HepG2 (cell line): ENCODE measurements around the gene LCE1C. TPM values are rescaled to one million over a fixed set of nuclear protein-coding genes. Genes with fewer than 3 reads are reported as not detected.

ENCODE experiments used
- ATAC-seq: fragments of 200-7000 bp; cut with Tn5 transposase; 3 replicates; pipeline ENCODE4 v1.9.1; 2020; ENCODE audit warnings: mild to moderate bottlenecking, moderate library complexity
- BruUV-seq: library from RNA; stranded (reverse); fragments of 400-500 nt; replicated peaks from 2 replicates; lab custom pipeline; 2021; lab: Mats Ljungman, UMichigan
- CTCF ChIA-PET: fragments of 300-600 bp; formaldehyde crosslinking; extraction: SDS; loops from one replicate; lab custom pipeline; 2021; ENCODE audit warnings: low total read pairs, inconsistent platforms, low intra/inter-chr PET ratio; lab: Yijun Ruan, JAX
- POLR2A ChIA-PET: fragments of 350-600 bp; sonication (Branson Sonifier 250); formaldehyde crosslinking; loops from one replicate; lab custom pipeline; 2020; ENCODE audit warnings: antibody characterized with exemption, inconsistent platforms; lab: Yijun Ruan, JAX
- DNase-seq: peaks from one replicate; pipeline ENCODE4 v3.0.0-alpha.2; 2015; ENCODE audit warnings: low spot score
- FAIRE-seq: peaks from 3 replicates; lab custom pipeline; 2011; peaks lifted over from hg19 to GRCh38; lab: Jason Lieb, UNC
- H2AFZ ChIP-seq: one replicate; pipeline ENCODE4 v1.6.1; 2011; ENCODE audit warnings: low read length, inconsistent platforms
- H3K27ac ChIP-seq: fragments of 300-600 bp; 3 replicates; pipeline ENCODE4 v1.8.0; 2011; ENCODE audit warnings: mixed run types, mild to moderate bottlenecking, mixed read lengths, low read length, inconsistent platforms; ENCODE audit not compliant: insufficient read depth; ENCODE audit errors: extremely low read length
- H3K27me3 ChIP-seq, 2 experiments: fragments of 200-600 bp in 1 of 2; 2 replicates in 1 of 2; 3 replicates in 1 of 2; pipeline versions ENCODE4 v1.6.0 to v1.8.0; 2011; ENCODE audit warnings: low read length in 2 of 2, mild to moderate bottlenecking in 2 of 2, moderate library complexity in 2 of 2, inconsistent platforms in 1 of 2; ENCODE audit not compliant: insufficient read depth in 2 of 2, control insufficient read depth in 1 of 2
- H3K36me3 ChIP-seq, 2 experiments: fragments of 200-600 bp in 1 of 2; replicated peaks in 1 of 2; 2 replicates in 1 of 2; 3 replicates in 1 of 2; pipeline versions ENCODE4 v1.5.1 to v1.8.0; 2011; ENCODE audit warnings: low read length in 2 of 2, inconsistent platforms in 1 of 2; ENCODE audit not compliant: insufficient read depth in 2 of 2, control insufficient read depth in 1 of 2
- H3K4me1 ChIP-seq: 2 replicates; pipeline ENCODE4 v1.5.1; 2012; ENCODE audit warnings: low read length, inconsistent platforms; ENCODE audit not compliant: insufficient read depth
- H3K4me2 ChIP-seq: 2 replicates; pipeline ENCODE4 v1.6.0; 2011; ENCODE audit warnings: low read depth, low read length, inconsistent platforms
- H3K4me3 ChIP-seq, 3 experiments: fragments of 200-600 bp in 1 of 3; sonication (generic), shearing (Covaris generic) in 1 of 3; replicated peaks in 1 of 3; 2 replicates each; pipeline ENCODE4 v1.5.1; 2011 to 2016; ENCODE audit warnings: low read length in 3 of 3, inconsistent platforms in 2 of 3, low read depth in 2 of 3, mild to moderate bottlenecking in 2 of 3, control low read depth in 1 of 3, mixed read lengths in 1 of 3; ENCODE audit not compliant: insufficient read depth in 1 of 3
- H3K79me2 ChIP-seq: one replicate; pipeline ENCODE4 v1.6.1; 2011; ENCODE audit warnings: low read length, inconsistent platforms; ENCODE audit not compliant: insufficient read depth
- H3K9ac ChIP-seq: 2 replicates; pipeline ENCODE4 v1.6.0; 2011; ENCODE audit warnings: mild to moderate bottlenecking, low read depth, low read length, inconsistent platforms; ENCODE audit not compliant: insufficient read depth
- H3K9me3 ChIP-seq: 2 replicates; pipeline ENCODE4 v1.5.1; 2012; ENCODE audit warnings: mild to moderate bottlenecking, low read length
- H4K20me1 ChIP-seq: 2 replicates; pipeline ENCODE4 v1.6.0; 2011; ENCODE audit warnings: inconsistent platforms, mild to moderate bottlenecking, low read length, moderate library complexity; ENCODE audit not compliant: insufficient read depth
- ATF5 ChIP-seq: sonication (generic); formaldehyde crosslinking; IDR thresholded peaks from 2 replicates; pipeline ENCODE4 v1.4.0; 2020; ENCODE audit warnings: mild to moderate bottlenecking, low read depth, missing genetic modification reagents
- BRF2 ChIP-seq: sonication (generic); formaldehyde crosslinking; IDR thresholded peaks from 2 replicates; pipeline ENCODE4 v1.8.1; 2022; ENCODE audit warnings: mild to moderate bottlenecking, missing genetic modification reagents
- CREM ChIP-seq, 2 experiments: sonication (generic) in 1 of 2; formaldehyde crosslinking in 1 of 2; IDR thresholded peaks; 2 replicates each; pipeline versions ENCODE4 v1.4.0 to v1.6.1; 2016 to 2020; ENCODE audit warnings: antibody characterized with exemption in 1 of 2, mild to moderate bottlenecking in 1 of 2, missing genetic modification reagents in 1 of 2
- GLI4 ChIP-seq: sonication (generic); formaldehyde crosslinking; IDR thresholded peaks from 2 replicates; pipeline ENCODE4 v1.5.1; 2020; ENCODE audit warnings: missing genetic modification reagents, mild to moderate bottlenecking, moderate library complexity, borderline replicate concordance
- NR2F1 ChIP-seq, 2 experiments: fragments of 450-650 bp in 1 of 2; formaldehyde crosslinking in 1 of 2; IDR thresholded peaks; 2 replicates each; pipeline versions ENCODE4 v1.5.0 to v1.6.1; 2016 to 2020; ENCODE audit warnings: mild to moderate bottlenecking in 1 of 2, missing compliant biosample characterization in 1 of 2, missing genetic modification reagents in 1 of 2, moderate library complexity in 1 of 2
- PCBP1 ChIP-seq: fragments of 200-400 bp; formaldehyde crosslinking; IDR thresholded peaks from 2 replicates; pipeline ENCODE4 v1.6.1; 2017; ENCODE audit warnings: mild to moderate bottlenecking, low read depth, low read length, borderline replicate concordance
- RFX1 ChIP-seq: fragments of 450-650 bp; IDR thresholded peaks from 2 replicates; pipeline ENCODE4 v1.6.1; 2017
- U2AF1 ChIP-seq: fragments of 200-400 bp; formaldehyde crosslinking; optimal IDR thresholded peaks from 2 replicates; pipeline ENCODE3; 2017; ENCODE audit warnings: mild to moderate bottlenecking, low read depth, low read length
- ZNF235 ChIP-seq: sonication (generic); formaldehyde crosslinking; IDR thresholded peaks from 2 replicates; pipeline ENCODE4 v1.8.1; 2023; ENCODE audit warnings: mild to moderate bottlenecking, missing genetic modification reagents, borderline replicate concordance
- ZNF614 ChIP-seq: IDR thresholded peaks from 2 replicates; pipeline ENCODE4 v1.6.1; 2018; ENCODE audit warnings: missing biosample characterization, missing genetic modification reagents, inconsistent platforms, borderline replicate concordance
- ZNF747 ChIP-seq: sonication (generic); formaldehyde crosslinking; IDR thresholded peaks from 2 replicates; pipeline ENCODE4 v1.8.1; 2023; ENCODE audit warnings: missing genetic modification reagents, mild to moderate bottlenecking, borderline replicate concordance
- ZNF75D ChIP-seq: sonication (generic); formaldehyde crosslinking; IDR thresholded peaks from 2 replicates; pipeline ENCODE4 v1.8.1; 2023; ENCODE audit warnings: missing genetic modification reagents, mild to moderate bottlenecking, borderline replicate concordance
- ZSCAN30 ChIP-seq: sonication (generic); formaldehyde crosslinking; IDR thresholded peaks from 2 replicates; pipeline ENCODE4 v1.5.0; 2020; ENCODE audit warnings: mild to moderate bottlenecking, missing genetic modification reagents
- ZZZ3 ChIP-seq: sonication (generic); formaldehyde crosslinking; IDR thresholded peaks from 2 replicates; pipeline ENCODE4 v1.4.0; 2020; ENCODE audit warnings: missing genetic modification reagents, mild to moderate bottlenecking, borderline replicate concordance
- WGBS: methylation state at CpG from one replicate; pipeline ENCODE4 v1.1.6; 2017; ENCODE audit warnings: low lambda C conversion rate; 5-methylcytosine and 5-hydroxymethylcytosine counted together
- in situ Hi-C: cut with HindIII; loops from 2 replicates; pipeline ENCODE4 v1.10.0; 2017; ENCODE audit warnings: low pct_unique_long_range_greater_than_20kb; ENCODE audit not compliant: extremely low pct_ligation_motif_present
- intact Hi-C: fragments of 100-400 bp; cut with micrococcal nuclease; formaldehyde crosslinking; loops from one replicate; pipeline ENCODE4 v1.10.0; 2022; ENCODE audit not compliant: unreplicated experiment
- polyA plus RNA-seq, 8 experiments: library from polyadenylated mRNA; depleted of rRNA in 3 of 8; stranded (reverse) in 7 of 8; unstranded in 1 of 8; fragments of >200 nt; fragmentation: Illumina TruSeq in 4 of 8; extraction: Trizol in 4 of 8; gene quantifications; 2 replicates each; pipeline versions ENCODE4 v1.2.1 to v1.2.3, GENCODE V29; 2011 to 2016; ENCODE audit warnings: low read depth in 4 of 8, missing spikeins in 1 of 8, mixed read lengths in 1 of 8; ENCODE audit not compliant: insufficient read depth in 1 of 8
- total RNA-seq, 5 experiments: library from RNA; depleted of rRNA; stranded (reverse); fragments of >200 nt; fragmentation: Illumina TruSeq; extraction: Trizol; gene quantifications; 2 replicates each; pipeline ENCODE4 v1.2.3, GENCODE V29; 2016; ENCODE audit warnings: low read depth in 1 of 5

LCE1C gene
- total and polyA plus RNA-seq, 2 of the 13 experiments (the other 11 are each of a cell fraction or from before 2014, with no cell fraction given): not detected

GRCh38 chr1:152757747-152758146 lies 48.7 kb downstream of the LCE1C start, which contains the start of gene KPRP:
Gene KPRP, plus strand, starts transcription at chr1:152758025. Its CDS starts 1,564 bp downstream, at chr1:152759589.
- Histone ChIP-seq H3K36me3 (no peaks in the 10 kb centered on the region), H2AFZ (no peak within 1 kb of the TSS), H3K4me2 (no peak within 1 kb of the TSS), H3K27ac (no peak within 1 kb of the TSS), H3K4me3 (no peak within 1 kb of the TSS), H3K27me3 (no peaks in the 10 kb centered on the region), H3K9me3 (no peaks in the 10 kb centered on the region), H3K79me2 (no peaks in the 10 kb centered on the region), H4K20me1 (no peaks in the 10 kb centered on the region), H3K9ac (no peak within 1 kb of the TSS), H3K4me1 (no peaks in the 10 kb centered on the region)
- ATAC-seq: no peak
- intact Hi-C loops (no loop called here), in situ Hi-C loops (no loop called here)
- TF ChIP-seq ATF5 (CRISPR knock-in tag) (no peak), ZNF235 (CRISPR knock-in tag) (no peak), GLI4 (CRISPR knock-in tag) (no peak), ZNF75D (CRISPR knock-in tag) (no peak), BRF2 (no peak), U2AF1 (no peak), NR2F1 (CRISPR knock-in tag; IDR thresholded peaks at IDR 0.05) (no peak), ZZZ3 (no peak), PCBP1 (no peak), RFX1 (no peak), ZNF614 (CRISPR knock-in tag) (no peak), CREM (IDR thresholded peaks at IDR 0.05) (no peak), CREM (CRISPR knock-in tag; IDR thresholded peaks at IDR 0.05) (no peak), ZSCAN30 (CRISPR knock-in tag) (no peak), ZNF747 (CRISPR knock-in tag) (no peak)
- FAIRE-seq: no peak
- DNase-seq: no peak
- CTCF ChIA-PET: no interaction called here
- POLR2A ChIA-PET: no interaction called here
- no TSS peak for BruUV-seq
- 2% methylated on average over 3 of the region's 6 CpGs for WGBS
